Erythroblast (primary cell): ENCODE results near the gene OTUD1.

Source experiments
- GATA1 ChIP-seq: IDR thresholded peaks from 2 replicates; pipeline ENCODE4 v1.6.1; 2011; ENCODE audit warnings: low read depth, mild to moderate bottlenecking, control low read depth, low read length, moderate library complexity
- POLR2A ChIP-seq: IDR thresholded peaks from 2 replicates; pipeline ENCODE4 v1.6.1; 2011; ENCODE audit warnings: mild to moderate bottlenecking, low read length

- TF ChIP-seq POLR2A (no peak), GATA1 (no peak)
Observed at GRCh38 chr10:23390809-23391208, 48.1 kb upstream of the OTUD1 start.
